Measurements from ENCODE around the gene PHF1.

PHF1 gene

GRCh38 chr6:33459226-33459625 lies 48.4 kb downstream of the PHF1 start:
- DNase-seq (ENCODE audit: low read depth, low spot score): no peak
- POLR2A ChIA-PET: no interaction called here
- no peak for TF ChIP-seq CTCF (IDR thresholded peaks at IDR 0.05; ENCODE audit: insufficient read depth, low read length, missing control alignments)
- no peak overlapping the region for H3K4me3 ChIP-seq (ENCODE audit: low read depth, low read length)
- CTCF ChIA-PET: interaction anchor here (1.3 kb wide), 1 partner anchor 21 kb away, joined by 3 read pairs; no protein-coding TSS in a partner anchor
